ENCODE data around the gene CDR2L. TPM values are rescaled to one million over a fixed set of nuclear protein-coding genes. Genes with fewer than 3 reads are reported as not detected.
A peak's percentile ranks its signal among the peaks of the same experiment; 100 is the strongest.
"Not testable (repeated sequence)": the region's sequence is repeated elsewhere in the genome, so short reads cannot be mapped to it uniquely, and the experiment has no call there.

The CDR2L gene
- total RNA-seq, 4 donors from 2014 or later: 5.6 to 8.6 (median 6.9) TPM

DNA sequence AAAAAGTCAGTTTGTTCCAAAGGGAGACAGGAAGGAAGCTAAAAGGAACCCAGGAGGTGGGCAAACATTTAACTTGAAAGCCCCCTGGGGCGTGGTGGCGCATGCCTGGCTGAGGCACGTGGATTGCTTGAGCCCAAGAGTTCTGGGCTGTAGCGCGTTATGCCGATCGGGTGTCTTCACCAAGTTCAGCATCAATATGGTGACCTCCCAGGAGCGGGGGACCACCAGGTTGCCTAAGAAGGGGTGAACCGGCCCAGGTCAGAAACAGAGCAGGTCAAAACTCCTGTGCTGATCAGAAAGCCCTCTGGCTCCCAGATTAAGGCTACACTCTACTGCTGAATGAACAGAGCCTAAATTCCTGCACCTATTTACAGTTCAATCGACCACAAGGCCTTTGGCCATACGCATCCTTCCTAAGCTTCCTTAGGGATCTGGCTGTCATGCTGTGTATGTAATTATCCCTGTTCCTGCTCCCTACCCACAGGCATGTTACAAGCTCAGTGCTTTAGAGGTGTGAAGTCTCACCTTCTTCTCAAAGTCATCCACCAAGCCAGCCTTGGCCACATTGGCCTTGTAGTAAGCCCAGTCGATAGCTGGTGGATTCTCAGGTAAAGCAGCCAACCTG is 54.3 kb downstream of the CDR2L start:
- H3K4me1 ChIP-seq: peaks cover 14% of the 10 kb centered on the region
- no peaks in the 10 kb centered on the region for H3K27me3 ChIP-seq
- TF ChIP-seq EP300 (IDR thresholded peaks at IDR 0.05) (no peak), POLR2AphosphoS5 (IDR thresholded peaks at IDR 0.05) (no peak)
- no peak for DNase-seq (ENCODE audit: low spot score in 2 of 2)
- no peak overlapping the region for H3K27ac ChIP-seq
- H3K4me3 ChIP-seq: no peak overlapping the region
- H3K36me3 ChIP-seq: peaks cover 46% of the 10 kb centered on the region
- no peaks in the 10 kb centered on the region for H3K9me3 ChIP-seq
- WGBS: 87% methylated on average over 11 of the region's 12 CpGs

DNA sequence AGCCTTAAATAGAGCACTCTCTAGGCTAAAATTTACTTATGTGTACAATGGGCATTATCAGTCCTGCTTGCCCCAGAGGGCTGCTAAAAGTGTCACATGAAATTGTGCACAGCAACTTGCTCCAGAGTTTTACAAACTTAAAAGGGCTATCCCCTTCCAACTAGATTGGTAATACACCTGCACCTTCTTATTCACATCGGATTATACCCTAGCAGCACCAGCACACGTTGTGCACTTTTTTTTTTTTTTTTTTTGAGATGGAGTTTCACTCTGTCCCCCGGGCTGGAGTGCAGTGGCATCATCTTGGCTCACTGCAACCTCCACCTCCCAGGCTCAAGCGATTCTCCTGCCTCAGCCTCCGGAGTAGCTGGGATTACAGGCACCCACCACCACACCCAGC is 56.4 kb downstream of the CDR2L start:
- not testable (repeated sequence) for H3K9me3 ChIP-seq; DNase-seq (ENCODE audit: low spot score in 2 of 2); H3K27ac ChIP-seq; H3K27me3 ChIP-seq; H3K4me3 ChIP-seq
- 70% methylated on average over 5 of the region's 5 CpGs for WGBS
- H3K4me1 ChIP-seq: peaks cover 26% of the 10 kb centered on the region
- H3K36me3 ChIP-seq: peaks cover 35% of the 10 kb centered on the region

- Histone ChIP-seq H3K27me3 (no peaks in the 10 kb centered on the region), H3K9me3 (no peaks in the 10 kb centered on the region), H3K4me1 (peaks cover 32% of the 10 kb centered on the region), H3K36me3 (peaks cover 26% of the 10 kb centered on the region), H3K27ac (no peak overlapping the region), H3K4me3 (no peak overlapping the region)
- TF ChIP-seq EP300 (IDR thresholded peaks at IDR 0.05) (no peak), POLR2AphosphoS5 (IDR thresholded peaks at IDR 0.05) (no peak), POLR2A (IDR thresholded peaks at IDR 0.05) (no peak)
- TF ChIP-seq, protein P1, sequence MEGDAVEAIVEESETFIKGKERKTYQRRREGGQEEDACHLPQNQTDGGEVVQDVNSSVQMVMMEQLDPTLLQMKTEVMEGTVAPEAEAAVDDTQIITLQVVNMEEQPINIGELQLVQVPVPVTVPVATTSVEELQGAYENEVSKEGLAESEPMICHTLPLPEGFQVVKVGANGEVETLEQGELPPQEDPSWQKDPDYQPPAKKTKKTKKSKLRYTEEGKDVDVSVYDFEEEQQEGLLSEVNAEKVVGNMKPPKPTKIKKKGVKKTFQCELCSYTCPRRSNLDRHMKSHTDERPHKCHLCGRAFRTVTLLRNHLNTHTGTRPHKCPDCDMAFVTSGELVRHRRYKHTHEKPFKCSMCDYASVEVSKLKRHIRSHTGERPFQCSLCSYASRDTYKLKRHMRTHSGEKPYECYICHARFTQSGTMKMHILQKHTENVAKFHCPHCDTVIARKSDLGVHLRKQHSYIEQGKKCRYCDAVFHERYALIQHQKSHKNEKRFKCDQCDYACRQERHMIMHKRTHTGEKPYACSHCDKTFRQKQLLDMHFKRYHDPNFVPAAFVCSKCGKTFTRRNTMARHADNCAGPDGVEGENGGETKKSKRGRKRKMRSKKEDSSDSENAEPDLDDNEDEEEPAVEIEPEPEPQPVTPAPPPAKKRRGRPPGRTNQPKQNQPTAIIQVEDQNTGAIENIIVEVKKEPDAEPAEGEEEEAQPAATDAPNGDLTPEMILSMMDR (IDR thresholded peaks at IDR 0.05): no peak
- DNase-seq (ENCODE audit: low spot score in 2 of 2): no peak
- 77% methylated on average over 7 of the region's 7 CpGs for WGBS
Observed at GRCh38 chr17:75044716-75045115, 57.3 kb downstream of the CDR2L start.

GRCh38 chr17:75045946-75046406 is 58.5 kb downstream of the CDR2L start:
- DNase-seq (ENCODE audit: low spot score in 2 of 2); H3K27me3 ChIP-seq; H3K9me3 ChIP-seq: not testable (repeated sequence)
- WGBS: 16% methylated on average over 22 of the region's 25 CpGs
- peak overlapping the region; percentile 90 for H3K4me3 ChIP-seq
- peaks cover 22% of the 10 kb centered on the region for H3K36me3 ChIP-seq
- H3K27ac ChIP-seq: peak overlapping the region; percentile 97
- H3K4me1 ChIP-seq: peaks cover 32% of the 10 kb centered on the region

GRCh38 chr17:75046407-75047289 is 59.2 kb downstream of the CDR2L start, which contains the start of the genes ATP5PD and KCTD2:
Gene ATP5PD (minus strand): TSS chr17:75046969. CDS start chr17:75042650, 4,319 bp downstream.
Gene KCTD2 (plus strand): TSS chr17:75047225. CDS start chr17:75047251, 26 bp downstream.
- Histone ChIP-seq H3K27ac (peak within 1 kb of the TSS; percentile 97), H3K36me3 (peaks cover 19% of the 10 kb centered on the region), H3K27me3 (no peaks in the 10 kb centered on the region), H3K4me1 (peaks cover 32% of the 10 kb centered on the region), H3K4me3 (peak within 1 kb of the TSS; percentile 90), H3K9me3 (no peaks in the 10 kb centered on the region)
- TF ChIP-seq POLR2AphosphoS5 (IDR thresholded peaks at IDR 0.05) (peak; percentile 63 to 82 (median 73)), POLR2A (IDR thresholded peaks at IDR 0.05) (peak; percentile 85 to 95), EP300 (IDR thresholded peaks at IDR 0.05) (no peak)
- TF ChIP-seq, protein P1 (IDR thresholded peaks at IDR 0.05): no peak
- WGBS: 3% methylated on average over 7 of the region's 72 CpGs
- DNase-seq (ENCODE audit: low spot score in 2 of 2): peak; percentile 96 to 98

DNA sequence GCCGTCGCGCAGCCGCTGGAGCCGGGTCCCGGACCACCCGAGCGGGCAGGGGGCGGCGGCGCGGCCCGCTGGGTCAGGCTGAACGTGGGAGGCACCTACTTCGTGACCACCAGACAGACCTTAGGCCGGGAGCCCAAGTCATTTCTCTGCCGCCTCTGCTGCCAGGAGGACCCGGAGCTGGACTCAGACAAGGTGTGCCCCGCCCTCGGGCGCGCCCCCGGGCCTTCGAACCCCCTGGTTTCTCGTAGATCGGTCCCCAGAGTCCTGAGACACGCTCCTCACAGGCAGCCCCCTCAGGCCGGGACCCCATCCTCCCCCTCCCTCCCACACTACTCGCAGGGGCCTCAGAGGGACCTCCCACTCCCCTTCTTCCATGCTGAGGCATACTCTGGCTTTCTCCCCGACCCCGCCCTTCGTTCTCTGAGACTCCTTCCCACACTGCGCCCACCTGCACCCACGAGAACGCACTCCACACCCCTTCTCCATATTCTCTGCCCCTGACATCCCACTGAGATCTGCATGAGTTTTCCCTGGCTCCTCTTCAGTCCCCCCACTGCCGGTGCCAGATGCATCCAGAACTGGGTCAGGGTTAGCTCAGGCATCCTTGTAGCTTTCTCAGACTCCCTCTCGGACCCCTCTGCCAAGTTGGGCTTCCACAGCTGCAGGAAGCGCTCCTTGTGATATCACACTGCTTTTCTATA is 60.1 kb downstream of the CDR2L start:
- H3K27ac ChIP-seq: peak overlapping the region; percentile 97
- no peaks in the 10 kb centered on the region for H3K27me3 ChIP-seq
- H3K4me3 ChIP-seq: peak overlapping the region; percentile 90
- peaks cover 21% of the 10 kb centered on the region for H3K36me3 ChIP-seq
- no peaks in the 10 kb centered on the region for H3K9me3 ChIP-seq
- 1% methylated on average over 17 of the region's 38 CpGs for WGBS
- peaks cover 32% of the 10 kb centered on the region for H3K4me1 ChIP-seq
- TF ChIP-seq POLR2A (IDR thresholded peaks at IDR 0.05): no peak
- no peak for TF ChIP-seq EP300 (IDR thresholded peaks at IDR 0.05)
- no peak for TF ChIP-seq POLR2AphosphoS5 (IDR thresholded peaks at IDR 0.05)
- TF ChIP-seq, protein P1 (IDR thresholded peaks at IDR 0.05): no peak
- peak; percentile 83 to 84 for DNase-seq (ENCODE audit: low spot score in 2 of 2)
